HL-60 (cell line): ENCODE measurements around the gene ASCL5.

ENCODE experiments used
- CTCF ChIP-seq: IDR thresholded peaks from one replicate; pipeline ENCODE4 v1.5.1; 2011; ENCODE audit warnings: low read length, control low read depth, inconsistent platforms; ENCODE audit not compliant: insufficient read depth
- TF ChIP-seq, protein P1 (sequence below): IDR thresholded peaks from 2 replicates; pipeline ENCODE4 v1.6.1; 2012; ENCODE audit warnings: low read depth; ENCODE audit not compliant: insufficient replicate concordance

DNA sequence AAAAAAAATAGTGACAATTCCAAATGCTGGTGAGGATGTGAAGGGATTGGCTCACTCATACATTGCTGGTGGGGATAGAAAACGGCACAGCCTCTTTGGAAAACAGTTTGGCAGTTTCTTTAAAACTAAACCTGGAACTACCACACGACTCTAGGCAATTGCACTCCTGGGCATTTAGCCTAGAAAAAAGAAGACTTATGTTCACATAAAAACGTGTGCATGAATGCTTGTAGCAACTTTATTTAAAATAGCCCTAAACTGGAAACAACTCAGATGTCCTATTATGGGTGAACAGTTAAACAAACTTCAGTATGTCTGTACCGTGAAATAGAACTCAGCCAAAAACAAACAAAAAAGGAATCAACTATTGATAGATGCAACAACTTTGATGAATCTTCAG, 36.7 kb upstream of the ASCL5 start:
- TF ChIP-seq, protein P1, sequence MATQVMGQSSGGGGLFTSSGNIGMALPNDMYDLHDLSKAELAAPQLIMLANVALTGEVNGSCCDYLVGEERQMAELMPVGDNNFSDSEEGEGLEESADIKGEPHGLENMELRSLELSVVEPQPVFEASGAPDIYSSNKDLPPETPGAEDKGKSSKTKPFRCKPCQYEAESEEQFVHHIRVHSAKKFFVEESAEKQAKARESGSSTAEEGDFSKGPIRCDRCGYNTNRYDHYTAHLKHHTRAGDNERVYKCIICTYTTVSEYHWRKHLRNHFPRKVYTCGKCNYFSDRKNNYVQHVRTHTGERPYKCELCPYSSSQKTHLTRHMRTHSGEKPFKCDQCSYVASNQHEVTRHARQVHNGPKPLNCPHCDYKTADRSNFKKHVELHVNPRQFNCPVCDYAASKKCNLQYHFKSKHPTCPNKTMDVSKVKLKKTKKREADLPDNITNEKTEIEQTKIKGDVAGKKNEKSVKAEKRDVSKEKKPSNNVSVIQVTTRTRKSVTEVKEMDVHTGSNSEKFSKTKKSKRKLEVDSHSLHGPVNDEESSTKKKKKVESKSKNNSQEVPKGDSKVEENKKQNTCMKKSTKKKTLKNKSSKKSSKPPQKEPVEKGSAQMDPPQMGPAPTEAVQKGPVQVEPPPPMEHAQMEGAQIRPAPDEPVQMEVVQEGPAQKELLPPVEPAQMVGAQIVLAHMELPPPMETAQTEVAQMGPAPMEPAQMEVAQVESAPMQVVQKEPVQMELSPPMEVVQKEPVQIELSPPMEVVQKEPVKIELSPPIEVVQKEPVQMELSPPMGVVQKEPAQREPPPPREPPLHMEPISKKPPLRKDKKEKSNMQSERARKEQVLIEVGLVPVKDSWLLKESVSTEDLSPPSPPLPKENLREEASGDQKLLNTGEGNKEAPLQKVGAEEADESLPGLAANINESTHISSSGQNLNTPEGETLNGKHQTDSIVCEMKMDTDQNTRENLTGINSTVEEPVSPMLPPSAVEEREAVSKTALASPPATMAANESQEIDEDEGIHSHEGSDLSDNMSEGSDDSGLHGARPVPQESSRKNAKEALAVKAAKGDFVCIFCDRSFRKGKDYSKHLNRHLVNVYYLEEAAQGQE: no peak
- TF ChIP-seq CTCF: no peak
